Suppressor macrophage (primary cell): ENCODE measurements around the gene KMT2C.
"Not testable (repeated sequence)": the region's sequence is repeated elsewhere in the genome, so short reads cannot be mapped to it uniquely, and the experiment has no call there.

Source experiments
- DNase-seq, 4 experiments: peaks; one replicate each; pipeline ENCODE4 v3.0.0-alpha.2; 2020 to 2022
- total RNA-seq, 17 experiments: gene quantifications; one replicate each; lab custom pipeline; 2026; ENCODE audit warnings: mixed read lengths in 6 of 17, inconsistent platforms in 3 of 17; lab: John Stamatoyannopoulos, UW

KMT2C gene
- 101 to 430 (median 159) reads per million in 17 experiments for total RNA-seq

DNA sequence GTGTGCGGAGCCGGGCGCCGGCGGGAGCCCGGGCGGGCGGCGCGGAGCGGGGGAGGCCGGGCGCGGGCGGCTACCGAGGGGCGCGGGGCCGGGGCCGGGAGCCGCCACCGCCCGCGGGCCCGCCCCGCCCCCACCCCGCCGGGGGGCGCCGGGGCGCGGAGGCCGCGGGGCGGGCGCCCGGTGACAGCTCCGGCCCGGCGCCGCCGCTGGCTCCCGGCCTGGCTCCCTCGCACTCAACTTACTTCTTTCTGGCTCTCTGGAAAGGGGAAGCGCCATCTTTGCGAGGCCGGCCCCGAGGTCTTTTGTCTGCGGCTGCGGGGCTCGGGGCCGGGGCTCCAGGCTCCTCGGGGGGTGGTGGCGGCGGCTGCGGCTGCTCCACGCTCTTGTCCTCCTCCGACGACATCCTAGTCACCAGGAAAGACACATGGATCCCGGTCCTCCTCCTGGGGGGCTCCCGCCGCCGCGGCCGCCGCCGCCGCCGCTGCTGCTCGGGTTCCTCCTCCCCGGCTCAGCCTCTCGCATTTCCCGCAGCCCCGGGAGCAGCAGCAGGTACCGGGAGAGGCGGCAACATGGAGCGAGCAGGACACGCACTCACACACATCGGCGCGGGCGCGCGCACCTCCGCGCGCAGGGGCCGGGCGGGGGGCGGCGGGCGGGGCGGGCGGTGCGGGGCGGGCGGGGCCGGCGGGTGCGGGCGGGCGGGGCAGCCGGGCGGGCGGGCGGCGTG, at the start of gene KMT2C:
TSS of gene KMT2C (minus strand) at position 620 of the 727 bp plus-strand sequence. CDS start at position 403, 217 bp downstream.
- peak; percentile 35 to 80 (median 65) for DNase-seq

- no peak for DNase-seq
Observed at GRCh38 chr7:152481082-152481481, 45.3 kb upstream of the KMT2C start.

DNA sequence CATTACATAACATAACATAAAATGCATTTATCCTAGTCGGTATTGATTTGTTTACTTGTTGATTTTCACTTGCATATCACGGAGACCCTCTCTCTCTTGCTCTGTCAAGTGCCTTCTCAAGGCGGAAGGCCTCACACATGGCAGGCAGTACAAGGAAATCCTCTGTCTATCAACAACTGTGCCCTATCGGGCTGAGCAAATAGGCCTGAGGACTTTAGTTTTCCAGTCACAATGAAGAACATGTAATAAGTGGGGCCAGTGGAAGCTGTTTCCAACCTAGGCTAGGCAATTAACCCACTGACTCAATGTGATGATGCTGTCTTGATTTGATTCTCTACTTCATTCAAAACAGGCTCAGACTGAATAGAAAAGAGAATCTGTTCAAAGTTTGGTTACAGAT, 44.9 kb upstream of the KMT2C start:
- no peak for DNase-seq

DNA sequence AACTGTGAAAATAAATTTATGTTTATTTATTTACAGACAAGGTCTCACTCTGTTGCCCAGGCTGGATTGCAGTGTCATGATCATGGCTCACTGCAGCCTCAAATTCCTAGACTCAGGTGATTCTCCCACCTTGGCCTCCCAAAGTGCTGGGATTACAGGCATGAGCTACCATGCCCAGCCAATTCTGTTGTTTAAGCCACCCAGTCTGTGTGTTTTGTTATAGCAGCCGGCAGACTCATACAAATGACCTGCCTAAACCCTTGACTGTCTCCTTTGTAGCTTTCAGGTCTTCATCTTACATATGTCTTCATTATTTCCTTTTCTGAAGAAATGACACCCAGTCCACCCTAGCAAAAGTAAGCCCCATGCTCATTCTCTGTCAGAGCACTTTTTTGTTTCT, 43.8 kb upstream of the KMT2C start:
- DNase-seq: no peak

DNA sequence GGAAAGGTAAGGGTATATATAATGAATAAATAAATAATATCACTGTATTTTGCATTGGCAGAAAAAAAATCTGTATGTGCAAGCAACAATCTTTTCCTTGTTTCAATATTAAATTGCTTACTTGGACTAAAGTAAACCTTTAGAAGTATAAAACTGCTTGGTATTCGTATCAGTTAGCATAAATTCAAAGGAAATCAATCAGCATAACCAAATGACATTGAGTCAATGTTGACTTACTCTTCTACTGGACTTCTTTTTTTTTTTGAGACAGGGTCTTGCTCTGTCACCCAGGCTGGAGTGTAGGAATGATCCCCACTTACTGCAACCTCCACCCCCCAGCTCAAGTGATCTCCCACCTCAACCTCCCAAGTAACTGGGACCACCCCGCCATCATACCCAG, 42.3 kb upstream of the KMT2C start:
- DNase-seq: no peak

- DNase-seq: no peak
Observed at GRCh38 chr7:152477079-152477478, 41.3 kb upstream of the KMT2C start.

DNA sequence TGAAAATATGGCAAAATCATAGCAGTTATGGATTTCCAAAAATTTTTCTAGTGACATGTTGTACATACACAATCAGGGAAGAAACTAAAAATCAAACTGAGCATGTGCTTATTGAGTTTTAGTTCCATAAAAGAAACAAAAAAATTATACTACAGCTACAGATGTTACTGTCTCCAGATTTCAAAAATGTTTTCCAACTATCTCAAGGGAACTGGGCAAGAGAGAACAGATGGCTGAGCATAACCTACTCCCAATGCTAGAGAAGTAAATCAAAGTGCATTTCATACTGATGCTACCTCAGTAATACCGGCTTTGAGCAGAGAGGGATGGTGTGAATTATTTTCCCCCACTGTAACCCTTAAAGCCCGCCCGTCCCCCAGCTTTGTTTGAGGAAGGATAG, 40.7 kb upstream of the KMT2C start:
- DNase-seq: no peak

DNA sequence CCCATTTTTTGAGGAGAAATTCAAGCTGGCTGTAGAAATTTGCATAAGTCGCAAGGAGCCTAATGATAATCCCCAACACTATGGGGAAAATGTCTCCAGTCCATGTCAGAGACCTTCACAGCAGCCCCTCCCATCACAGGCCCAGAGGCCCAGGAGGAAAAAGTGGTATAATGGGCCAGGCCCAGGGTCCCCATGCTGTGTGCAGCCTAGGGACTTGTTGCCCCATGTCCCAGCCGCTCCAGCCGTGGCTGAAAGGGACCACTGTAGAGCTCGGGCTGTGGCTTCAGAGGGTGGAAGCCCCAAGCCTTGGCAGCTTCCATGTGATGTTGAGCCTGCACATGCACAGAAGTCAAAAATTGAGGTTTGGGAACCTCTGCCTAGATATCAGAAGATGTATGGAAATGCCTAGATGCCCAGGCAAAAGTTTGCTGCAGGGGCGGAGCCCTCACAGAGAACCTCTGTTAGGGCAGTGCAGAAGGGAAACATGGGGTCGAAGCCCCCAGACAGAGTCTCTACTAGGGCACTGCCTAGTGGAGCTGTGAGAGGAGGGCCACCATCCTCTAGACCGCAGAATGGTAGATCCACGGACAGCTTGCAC, 35.3 kb upstream of the KMT2C start:
- DNase-seq: not testable (repeated sequence)

- peak in 3 of 4 experiments; percentile 14 to 29 (median 17) for DNase-seq
Observed at GRCh38 chr7:152470251-152471022, 34.6 kb upstream of the KMT2C start.

GRCh38 chr7:152469576-152469975, 33.8 kb upstream of the KMT2C start:
- DNase-seq: not testable (repeated sequence)

- DNase-seq: no peak
Observed at GRCh38 chr7:152467225-152467624, 31.4 kb upstream of the KMT2C start.

GRCh38 chr7:152465119-152465387, 29.2 kb upstream of the KMT2C start:
- DNase-seq: no peak

DNA sequence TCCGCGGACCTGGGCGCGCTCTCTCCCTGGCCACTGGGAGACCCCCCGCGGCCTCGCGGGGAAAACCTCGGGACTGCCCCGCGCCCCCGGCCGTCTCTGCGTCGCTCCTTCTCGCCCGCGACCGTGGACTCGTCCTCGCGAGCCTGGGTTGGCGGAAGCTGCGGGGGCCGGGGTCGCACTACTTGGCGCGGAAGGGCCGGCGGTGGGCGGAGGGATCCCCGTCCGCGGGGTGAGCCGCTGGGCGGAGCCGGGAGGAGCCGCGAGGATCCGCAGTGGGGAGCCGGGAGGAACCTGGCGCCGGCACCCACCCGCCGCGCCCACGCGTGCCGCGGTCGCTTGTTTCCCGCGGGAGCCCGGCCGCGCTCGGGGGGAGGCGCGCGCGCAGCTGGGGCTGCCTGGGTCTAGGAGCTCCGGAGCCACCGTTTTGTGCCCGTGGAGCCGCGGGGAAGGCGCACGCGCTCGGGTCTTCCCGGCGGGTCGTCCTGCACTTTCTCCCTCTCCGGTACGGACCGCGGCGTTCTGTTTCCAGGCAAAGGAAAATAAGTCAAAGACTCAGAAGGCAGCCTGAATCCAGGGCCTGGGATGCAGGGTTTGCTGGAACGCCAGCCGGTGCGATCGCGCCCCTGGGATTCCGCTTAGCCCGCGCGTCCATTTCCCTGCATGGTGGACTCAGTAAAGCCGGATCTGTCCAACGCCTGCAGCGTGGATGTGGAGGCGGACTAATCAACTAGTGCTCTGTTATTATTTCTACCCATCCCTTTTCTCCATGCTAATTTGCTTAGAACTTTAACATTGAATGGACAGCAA, 28.7 kb upstream of the KMT2C start:
- DNase-seq: peak; percentile 89 to 97 (median 94)

GRCh38 chr7:152463709-152464311, 28.0 kb upstream of the KMT2C start:
- DNase-seq: peak; percentile 100

DNA sequence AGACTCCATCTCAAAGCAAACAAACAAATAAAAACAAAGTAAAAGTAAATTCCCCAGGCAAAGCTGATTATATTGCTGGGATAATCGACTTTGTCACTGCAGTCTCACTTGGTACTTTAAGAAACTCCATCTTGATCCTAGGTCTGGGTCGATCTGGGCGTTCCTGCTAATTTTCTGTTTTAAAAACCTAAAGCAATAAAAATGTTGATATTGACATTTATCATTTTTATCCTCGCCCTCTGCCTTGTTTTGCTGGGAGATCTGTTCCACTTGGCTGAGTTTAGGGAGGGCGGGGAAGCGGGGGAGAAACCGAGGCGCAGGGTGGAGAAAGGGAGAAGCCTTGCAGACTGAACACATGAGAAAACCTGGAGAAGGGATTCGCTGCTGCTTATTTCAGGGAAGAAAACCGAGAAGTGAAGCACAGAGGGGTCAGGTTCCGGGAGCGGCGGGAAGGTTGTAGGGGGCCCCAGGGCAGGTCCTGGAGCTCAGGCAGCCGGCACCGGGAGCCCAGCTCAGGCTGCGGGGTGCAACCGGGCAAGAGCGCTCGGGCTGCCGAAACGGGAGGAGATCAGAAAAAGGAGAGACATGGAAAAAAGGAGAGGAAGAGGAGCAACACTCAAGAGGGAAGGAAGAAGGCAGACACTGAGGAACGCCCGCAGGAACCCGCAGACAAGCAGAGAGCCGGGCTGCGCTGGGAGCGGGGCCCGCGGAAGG, 27.3 kb upstream of the KMT2C start:
- peak in 2 of 4 experiments; percentile 62 to 69 for DNase-seq

- DNase-seq: peak; percentile 86 to 95 (median 92)
Observed at GRCh38 chr7:152459724-152460251, 24.0 kb upstream of the KMT2C start.

DNA sequence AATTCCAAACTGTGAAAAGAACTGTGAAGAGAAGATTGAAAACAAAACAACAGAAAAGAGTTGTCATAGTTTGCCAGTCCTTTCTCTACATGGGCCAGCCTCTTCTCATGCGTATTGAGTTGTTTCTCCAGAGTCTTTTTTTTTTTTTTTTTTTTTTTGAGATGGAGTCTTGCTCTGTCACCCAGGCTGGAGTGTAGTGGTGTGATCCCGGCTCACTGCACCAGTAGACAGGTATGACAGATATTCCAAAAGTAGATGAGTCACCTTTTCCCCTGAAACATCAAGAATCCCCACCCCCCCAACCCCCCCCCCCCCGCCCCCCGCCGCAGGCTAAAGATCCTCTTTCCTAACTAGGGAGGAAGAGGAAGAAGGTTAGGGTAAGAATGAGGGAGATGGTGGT, 15.6 kb upstream of the KMT2C start:
- peak in 1 of 4 experiments; percentile 17 for DNase-seq

GRCh38 chr7:152445386-152446008, 9.7 kb upstream of the KMT2C start:
- not testable (repeated sequence) for DNase-seq

DNA sequence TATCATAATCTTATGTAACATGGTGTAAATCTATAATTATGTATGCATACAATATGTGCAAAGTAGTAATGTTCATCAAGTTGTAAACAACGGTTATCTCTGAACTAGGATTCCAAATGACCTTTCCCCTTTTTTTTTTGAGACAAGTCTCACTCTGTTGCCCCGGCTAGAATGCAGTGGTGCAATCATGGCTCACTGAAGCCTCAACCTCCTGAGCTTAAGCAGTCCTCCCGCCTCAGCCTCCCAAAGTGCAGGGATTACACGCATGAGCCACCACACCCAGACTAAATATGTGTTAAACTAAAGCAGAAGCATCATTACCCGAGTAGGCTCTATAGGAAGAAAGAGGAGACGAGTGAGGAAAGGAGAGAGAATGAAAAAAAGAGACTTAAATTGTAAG, 7.8 kb upstream of the KMT2C start:
- no peak for DNase-seq

GRCh38 chr7:152442330-152442835, 6.6 kb upstream of the KMT2C start:
- DNase-seq: no peak

DNA sequence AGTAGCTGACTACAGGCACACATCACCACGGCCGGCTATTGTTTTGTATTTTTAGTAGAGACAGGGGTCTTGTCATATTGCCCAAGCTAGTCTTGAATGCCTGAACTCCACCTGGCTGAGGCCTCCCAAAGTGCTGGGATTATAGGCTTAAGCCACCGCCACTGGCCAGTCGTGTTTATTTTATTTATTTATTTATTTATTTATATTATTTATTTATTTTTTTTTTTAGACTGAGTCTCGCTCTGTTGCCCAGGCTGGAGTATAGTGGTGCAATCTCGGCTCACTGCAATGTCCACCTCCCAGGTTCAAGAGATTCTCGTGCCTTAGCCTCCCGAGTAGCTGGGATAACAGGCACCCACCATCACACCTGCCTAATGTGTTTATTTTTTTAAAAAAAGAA, 6.0 kb upstream of the KMT2C start:
- peak in 3 of 4 experiments; percentile 27 to 35 (median 33) for DNase-seq
